Lung (tissue), 12 donors: ENCODE results near the gene PNPO. TPM values are rescaled to one million over a fixed set of nuclear protein-coding genes. Genes with fewer than 3 reads are reported as not detected.
A peak's percentile ranks its signal among the peaks of the same experiment; 100 is the strongest.

Experiments
- ATAC-seq: fragments of 200-7000 bp; cut with Tn5 transposase; one replicate; pipeline ENCODE4 v1.9.1; 2020; ENCODE audit warnings: moderate number of reproducible peaks; ENCODE audit not compliant: insufficient read depth, low FRiP score
- DNase-seq, 3 donors: peaks; one replicate each; pipeline ENCODE4 v3.0.0-alpha.2; 2013 to 2017
- H3K27ac ChIP-seq, 2 donors: one replicate each; pipeline ENCODE4 v1.5.1; 2013; ENCODE audit warnings: mild to moderate bottlenecking in 2 of 2, moderate library complexity in 2 of 2, control low read depth in 1 of 2, inconsistent platforms in 1 of 2, low read depth in 1 of 2, low read length in 1 of 2
- H3K27me3 ChIP-seq, 3 donors: one replicate each; pipeline ENCODE4 v1.5.1; 2013; ENCODE audit warnings: low read length in 2 of 3; ENCODE audit not compliant: control insufficient read depth in 3 of 3, insufficient read depth in 3 of 3
- H3K36me3 ChIP-seq, 4 donors: one replicate each; pipeline ENCODE4 v1.5.1; 2013; ENCODE audit warnings: low read length in 4 of 4, mild to moderate bottlenecking in 1 of 4, moderate library complexity in 1 of 4; ENCODE audit not compliant: control insufficient read depth in 4 of 4, insufficient read depth in 4 of 4
- H3K4me1 ChIP-seq, 5 donors: one replicate each; pipeline ENCODE4 v1.5.1; 2013; ENCODE audit warnings: low read length in 5 of 5, mild to moderate bottlenecking in 2 of 5, moderate library complexity in 1 of 5; ENCODE audit not compliant: control insufficient read depth in 5 of 5, insufficient read depth in 5 of 5
- H3K4me3 ChIP-seq: one replicate; pipeline ENCODE4 v1.5.1; 2013; ENCODE audit warnings: mild to moderate bottlenecking, control low read depth, moderate library complexity
- H3K9ac ChIP-seq, 2 donors: one replicate each; pipeline ENCODE4 v1.5.1; 2013; ENCODE audit warnings: low read length in 2 of 2, control low read depth in 1 of 2; ENCODE audit not compliant: insufficient read depth in 1 of 2
- H3K9me3 ChIP-seq, 4 donors: one replicate each; pipeline ENCODE4 v1.5.1; 2013; ENCODE audit warnings: low read length in 3 of 4, mild to moderate bottlenecking in 1 of 4, moderate library complexity in 1 of 4; ENCODE audit not compliant: control insufficient read depth in 4 of 4, insufficient read depth in 3 of 4
- CTCF ChIP-seq: IDR thresholded peaks from 2 replicates; pipeline ENCODE4 v1.5.1; 2012; ENCODE audit warnings: mild to moderate bottlenecking; ENCODE audit errors: control extremely low read depth, extremely low read depth
- WGBS, 2 donors: extraction: QIAGEN DNeasy Blood & Tissue Kit; methylation state at CpG; one replicate each; pipeline ENCODE4 v1.1.7; 2013; 5-methylcytosine and 5-hydroxymethylcytosine counted together
- polyA plus RNA-seq, 2 donors: library from polyadenylated mRNA; stranded (reverse); fragments of 200-250 nt; gene quantifications; one replicate each; pipeline ENCODE4 v1.2.1, GENCODE V29; 2013
- total RNA-seq, 2 donors: library from RNA; depleted of rRNA in 1 of 2; stranded (reverse); fragments of >200 nt in 1 of 2; gene quantifications; one replicate each; pipeline ENCODE4 v1.2.1, GENCODE V29; 2014 to 2021
- donor health status: control.
- donor health status: control.
- donor health status: Bipolar disorder and iron deficiency.
- donor health status: healthy.
- donor health status: DM: yes; HTN: yes; CAD: no.

Gene PNPO
- total and polyA plus RNA-seq, 4 donors, result 9.3 to 43.9 (median 11.2) TPM

DNA sequence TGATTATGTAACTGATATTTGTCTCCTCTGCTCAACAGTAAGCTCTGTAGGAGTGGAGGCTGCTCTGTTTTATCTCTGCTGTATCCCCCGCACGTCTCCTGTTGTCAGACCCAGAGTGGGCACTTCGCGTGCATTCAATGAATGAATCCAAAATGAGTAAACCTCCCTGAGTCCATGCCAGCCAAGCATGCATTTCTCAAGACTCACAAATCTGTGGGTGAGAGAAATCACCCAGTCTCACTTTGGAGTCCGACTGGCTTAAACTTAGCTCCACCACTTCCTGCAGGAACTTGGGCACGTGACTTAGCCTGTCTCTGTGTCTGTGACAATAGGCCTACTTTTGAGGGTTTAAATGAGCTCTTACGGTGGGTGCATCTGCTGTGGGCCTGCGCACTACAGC, 3.7 kb downstream of the PNPO start:
- Histone ChIP-seq H3K9me3 (no peaks in the 10 kb centered on the region), H3K27ac (peak overlapping the region in 1 of 2 donors; percentile 4), H3K4me3 (no peak overlapping the region), H3K4me1 (peaks cover 3 to 23% (median 17%) of the 10 kb centered on the region in 5 donors), H3K36me3 (peaks cover 0 to 13% (median 0%) of the 10 kb centered on the region in 4 donors), H3K9ac (no peak overlapping the region), H3K27me3 (no peaks in the 10 kb centered on the region)
- TF ChIP-seq CTCF, result no peak
- ATAC-seq (no peak), DNase-seq (no peak)
- WGBS, 2 donors, result 69 to 74% methylated on average over 8 of the region's 8 CpGs

DNA sequence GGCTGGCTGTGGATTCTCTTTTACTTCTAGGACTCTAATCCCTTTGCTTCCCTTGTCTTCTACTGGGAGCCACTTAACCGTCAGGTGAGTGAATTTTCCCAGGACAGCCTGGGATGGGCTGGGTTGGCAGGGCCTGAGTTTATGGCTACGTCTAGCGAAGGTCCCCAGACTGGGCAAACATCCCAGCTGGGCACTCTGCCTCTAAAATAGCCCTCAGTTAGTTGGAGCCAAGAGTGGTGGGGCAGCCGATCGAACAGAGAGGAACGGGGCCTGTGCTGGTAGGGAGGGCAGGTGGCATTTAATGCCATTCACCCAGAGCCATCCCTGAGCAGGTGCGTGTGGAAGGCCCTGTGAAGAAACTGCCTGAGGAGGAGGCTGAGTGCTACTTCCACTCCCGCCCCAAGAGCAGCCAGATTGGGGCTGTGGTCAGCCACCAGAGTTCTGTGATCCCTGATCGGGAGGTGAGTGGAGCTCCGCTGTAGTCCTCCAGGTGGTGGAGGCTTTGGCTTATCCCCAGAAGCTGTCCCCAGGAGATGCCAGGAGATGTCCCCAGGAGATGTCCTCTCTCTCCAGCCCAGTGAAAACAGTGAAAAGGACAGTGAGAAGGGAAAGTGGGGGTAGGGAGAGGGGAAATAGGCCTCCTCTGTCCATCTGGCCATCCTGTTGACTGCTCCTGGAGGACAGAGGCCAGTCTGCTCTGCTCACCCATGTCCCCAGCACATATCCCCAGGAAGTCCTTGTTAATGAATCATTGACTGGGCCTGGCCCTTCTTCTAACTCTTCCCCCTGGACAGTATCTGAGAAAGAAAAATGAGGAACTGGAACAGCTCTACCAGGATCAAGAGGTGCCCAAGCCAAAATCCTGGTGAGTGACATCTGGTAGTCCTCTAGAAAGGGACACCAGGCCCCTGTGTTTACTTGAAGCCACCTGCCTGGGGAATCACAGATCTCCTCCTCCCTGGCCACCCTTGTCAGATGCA, 4.4 kb downstream of the PNPO start:
- Histone ChIP-seq H3K9ac (no peak overlapping the region), H3K36me3 (peaks cover 0 to 13% (median 0%) of the 10 kb centered on the region in 4 donors), H3K9me3 (no peaks in the 10 kb centered on the region), H3K27ac (peak overlapping the region in 1 of 2 donors; percentile 43), H3K27me3 (no peaks in the 10 kb centered on the region), H3K4me3 (no peak overlapping the region), H3K4me1 (peaks cover 3 to 24% (median 13%) of the 10 kb centered on the region in 5 donors)
- 85 to 91% methylated on average over 10 of the region's 10 CpGs for WGBS, 2 donors
- no peak for TF ChIP-seq CTCF
- DNase-seq, result no peak
- ATAC-seq, result no peak

DNA sequence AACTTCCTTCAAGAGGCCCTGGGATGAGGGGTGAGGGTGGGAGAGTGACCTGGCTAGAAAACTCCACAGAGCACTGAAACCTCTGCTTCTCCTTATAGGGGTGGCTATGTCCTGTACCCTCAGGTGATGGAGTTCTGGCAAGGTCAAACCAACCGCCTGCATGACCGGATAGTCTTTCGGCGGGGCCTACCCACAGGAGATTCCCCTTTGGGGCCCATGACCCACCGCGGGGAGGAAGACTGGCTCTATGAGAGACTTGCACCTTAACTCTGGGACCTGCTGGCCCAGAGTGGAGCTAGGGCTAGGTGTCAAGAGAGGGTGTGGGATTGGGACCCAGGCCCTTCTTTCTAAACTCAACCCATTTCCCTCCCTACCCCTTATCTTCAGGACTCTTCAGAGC, 5.1 kb downstream of the PNPO start:
- Histone ChIP-seq H3K9me3 (no peaks in the 10 kb centered on the region), H3K36me3 (peaks cover 0 to 13% (median 0%) of the 10 kb centered on the region in 4 donors), H3K27me3 (no peaks in the 10 kb centered on the region), H3K9ac (no peak overlapping the region), H3K4me3 (no peak overlapping the region), H3K4me1 (peaks cover 3 to 24% (median 10%) of the 10 kb centered on the region in 5 donors), H3K27ac (peak overlapping the region in 1 of 2 donors; percentile 13)
- WGBS, 2 donors, result 91 to 93% methylated on average over 6 of the region's 6 CpGs
- DNase-seq (no peak), ATAC-seq (no peak)
- no peak for TF ChIP-seq CTCF
